ENCODE results near the gene LAMB3.

LAMB3 gene

GRCh38 chr1:209601809-209602657 lies 50.2 kb downstream of the LAMB3 start:
- no peak for DNase-seq (ENCODE audit: low read depth, low spot score)
- no peak overlapping the region for H3K27ac ChIP-seq

- H3K27ac ChIP-seq: no peak overlapping the region
- DNase-seq (ENCODE audit: low read depth, low spot score): no peak
These were observed 51.7 kb downstream of the LAMB3 start for GRCh38 chr1:209600541-209600940.

GRCh38 chr1:209598227-209598626 lies 54.0 kb downstream of the LAMB3 start:
- no peak overlapping the region for H3K27ac ChIP-seq
- no peak for DNase-seq (ENCODE audit: low read depth, low spot score)

GRCh38 chr1:209597499-209597898 lies 54.7 kb downstream of the LAMB3 start:
- H3K27ac ChIP-seq: no peak overlapping the region
- no peak for DNase-seq (ENCODE audit: low read depth, low spot score)

GRCh38 chr1:209595599-209596285 lies 56.5 kb downstream of the LAMB3 start:
- no peak overlapping the region for H3K27ac ChIP-seq
- no peak for DNase-seq (ENCODE audit: low read depth, low spot score)

- no peak for DNase-seq (ENCODE audit: low read depth, low spot score)
- H3K27ac ChIP-seq: no peak overlapping the region
These were observed 57.2 kb downstream of the LAMB3 start for GRCh38 chr1:209595028-209595427.

- DNase-seq (ENCODE audit: low read depth, low spot score): no peak
- no peak overlapping the region for H3K27ac ChIP-seq
These were observed 57.8 kb downstream of the LAMB3 start for GRCh38 chr1:209594440-209594839.

GRCh38 chr1:209593747-209594146 lies 58.5 kb downstream of the LAMB3 start:
- no peak overlapping the region for H3K27ac ChIP-seq
- no peak for DNase-seq (ENCODE audit: low read depth, low spot score)

- H3K27ac ChIP-seq: no peak overlapping the region
- DNase-seq (ENCODE audit: low read depth, low spot score): no peak
These were observed 61.8 kb downstream of the LAMB3 start for GRCh38 chr1:209590405-209590804.

GRCh38 chr1:209589863-209590262 lies 62.4 kb downstream of the LAMB3 start:
- DNase-seq (ENCODE audit: low read depth, low spot score): no peak
- H3K27ac ChIP-seq: no peak overlapping the region

GRCh38 chr1:209589440-209589839 lies 62.8 kb downstream of the LAMB3 start:
- no peak overlapping the region for H3K27ac ChIP-seq
- DNase-seq (ENCODE audit: low read depth, low spot score): no peak

GRCh38 chr1:209587789-209588188 lies 64.4 kb downstream of the LAMB3 start:
- DNase-seq (ENCODE audit: low read depth, low spot score): no peak
- H3K27ac ChIP-seq: no peak overlapping the region

GRCh38 chr1:209586221-209586740 lies 65.9 kb downstream of the LAMB3 start:
- no peak for DNase-seq (ENCODE audit: low read depth, low spot score)
- H3K27ac ChIP-seq: no peak overlapping the region

- DNase-seq (ENCODE audit: low read depth, low spot score): no peak
- H3K27ac ChIP-seq: no peak overlapping the region
These were observed 66.6 kb downstream of the LAMB3 start for GRCh38 chr1:209585672-209586071.

- H3K27ac ChIP-seq: no peak overlapping the region
These were observed 67.0 kb downstream of the LAMB3 start for GRCh38 chr1:209585197-209585596.

GRCh38 chr1:209584231-209584672 lies 68.0 kb downstream of the LAMB3 start:
- no peak overlapping the region for H3K27ac ChIP-seq
- no peak for DNase-seq (ENCODE audit: low read depth, low spot score)

More at GRCh38 chr1:209585197-209585596, 67.0 kb downstream of the LAMB3 start:
- DNase-seq (ENCODE audit: low read depth, low spot score): no peak

GRCh38 chr1:209583408-209583807 lies 68.8 kb downstream of the LAMB3 start, which contains the start of gene CAMK1G:
Gene CAMK1G (plus strand): TSS chr1:209583714. CDS start chr1:209594984, 11,270 bp downstream.
- DNase-seq (ENCODE audit: low read depth, low spot score): no peak
- H3K27ac ChIP-seq: no peak within 1 kb of the TSS

GRCh38 chr1:209580577-209580976 lies 71.6 kb downstream of the LAMB3 start:
- no peak for DNase-seq (ENCODE audit: low read depth, low spot score)
- H3K27ac ChIP-seq: no peak overlapping the region

- no peak for DNase-seq (ENCODE audit: low read depth, low spot score)
- H3K27ac ChIP-seq: no peak overlapping the region
These were observed 74.9 kb downstream of the LAMB3 start for GRCh38 chr1:209577346-209577745.

- no peak for DNase-seq (ENCODE audit: low read depth, low spot score)
These were observed 75.6 kb downstream of the LAMB3 start for GRCh38 chr1:209576392-209577197.

More at GRCh38 chr1:209576392-209577197, 75.6 kb downstream of the LAMB3 start:
- H3K27ac ChIP-seq: no peak overlapping the region

Data from epithelial cell of prostate (primary cell).